ENCODE results near the gene PROS1.
"Not testable (repeated sequence)": the region's sequence is repeated elsewhere in the genome, so short reads cannot be mapped to it uniquely, and the experiment has no call there.

PROS1 gene

DNA sequence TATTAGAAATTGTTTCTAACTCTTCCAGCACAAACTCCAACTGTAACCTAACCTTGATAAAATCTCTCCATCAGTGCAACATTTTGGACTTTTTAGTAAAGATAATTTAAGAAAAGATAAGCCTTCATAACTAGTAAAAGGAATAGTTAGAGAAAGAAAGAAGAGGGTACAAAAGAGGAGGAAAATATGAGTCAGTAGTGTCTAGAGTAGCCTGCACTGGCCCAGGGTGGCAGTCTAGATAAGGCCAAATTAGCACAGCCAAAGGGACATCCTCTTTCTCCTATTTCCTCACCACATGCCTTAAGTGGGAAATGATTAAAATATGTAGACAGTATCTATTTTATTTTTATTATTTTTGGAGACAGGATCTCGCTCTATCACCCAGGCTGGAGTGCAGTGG lies 3.7 kb downstream of the PROS1 start:
- no peak overlapping the region for H3K9ac ChIP-seq (ENCODE audit: low read depth, low read length)
- no peaks in the 10 kb centered on the region for H4K20me1 ChIP-seq (ENCODE audit: insufficient read depth, low read length)
- DNase-seq (no peak), ATAC-seq (ENCODE audit: insufficient read depth, low read depth) (no peak)
- H3K79me2 ChIP-seq (ENCODE audit: insufficient read depth, low read length), result no peaks in the 10 kb centered on the region
- no peak overlapping the region for H3K27ac ChIP-seq (ENCODE audit: low read length)
- no peak overlapping the region for H2AFZ ChIP-seq (ENCODE audit: low read depth, low read length)
- H3K36me3 ChIP-seq (ENCODE audit: insufficient read depth, low read length), result no peaks in the 10 kb centered on the region
- no peak overlapping the region for H3K4me3 ChIP-seq (ENCODE audit: low read depth in 1 of 2, low read length in 2 of 2)
- H3K9me3 ChIP-seq (ENCODE audit: insufficient read depth, low read length, severe bottlenecking), result no peaks in the 10 kb centered on the region
- no peaks in the 10 kb centered on the region for H3K27me3 ChIP-seq (ENCODE audit: insufficient read depth, low read length, poor library complexity)
- TF ChIP-seq CTCF (IDR thresholded peaks at IDR 0.05; ENCODE audit: borderline replicate concordance, extremely low read depth, low read length, poor library complexity, severe bottlenecking) (no peak), EZH2 (IDR thresholded peaks at IDR 0.05; ENCODE audit: borderline replicate concordance, low read depth, low read length, severe bottlenecking) (no peak)
- H3K4me1 ChIP-seq (ENCODE audit: insufficient read depth, low read length), result peaks cover 20% of the 10 kb centered on the region
- no peak overlapping the region for H3K4me2 ChIP-seq (ENCODE audit: insufficient read depth, low read length)

DNA sequence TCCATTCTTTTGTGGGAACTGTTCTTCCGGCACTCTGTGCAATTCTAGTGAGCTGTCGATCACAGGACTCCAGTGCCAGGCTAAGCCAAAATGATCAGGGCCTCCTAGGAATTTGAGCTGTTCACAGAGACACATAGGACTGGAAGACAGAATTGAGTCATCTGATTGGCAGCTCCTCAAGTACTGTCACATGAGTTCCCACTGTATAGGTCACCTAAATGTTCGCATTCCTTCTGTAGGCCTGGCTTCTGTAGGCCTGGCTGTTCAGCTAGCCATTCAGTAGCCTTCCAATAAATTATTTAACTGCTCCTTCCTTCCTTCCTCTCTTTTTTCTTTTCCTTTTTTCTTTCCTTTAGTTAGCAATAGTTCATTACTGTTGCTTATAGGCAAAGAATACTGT lies 4.3 kb downstream of the PROS1 start:
- no peak overlapping the region for H3K4me2 ChIP-seq (ENCODE audit: insufficient read depth, low read length)
- no peak overlapping the region for H2AFZ ChIP-seq (ENCODE audit: low read depth, low read length)
- no peak overlapping the region for H3K4me3 ChIP-seq (ENCODE audit: low read depth in 1 of 2, low read length in 2 of 2)

DNA sequence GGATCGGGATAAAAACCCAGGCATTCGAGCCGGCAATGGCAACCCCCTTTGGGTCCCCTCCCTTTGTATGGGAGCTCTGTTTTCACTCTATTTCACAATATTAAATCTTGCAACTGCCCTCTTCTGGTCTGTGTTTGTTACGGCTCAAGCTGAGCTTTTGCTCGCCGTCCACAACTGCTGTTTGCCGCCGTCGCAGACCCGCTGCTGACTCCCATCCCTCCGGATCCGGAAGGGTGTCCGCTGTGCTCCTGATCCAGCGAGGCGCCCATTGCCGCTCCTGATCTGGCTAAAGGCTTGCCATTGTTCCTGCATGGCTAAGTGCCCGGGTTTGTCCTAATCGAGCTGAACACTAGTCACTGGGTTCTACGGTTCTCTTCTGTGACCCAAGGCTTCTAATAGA lies 8.6 kb downstream of the PROS1 start:
- H3K4me1 ChIP-seq (ENCODE audit: insufficient read depth, low read length); H3K27me3 ChIP-seq (ENCODE audit: insufficient read depth, low read length, poor library complexity); H3K79me2 ChIP-seq (ENCODE audit: insufficient read depth, low read length); H3K4me2 ChIP-seq (ENCODE audit: insufficient read depth, low read length); H3K4me3 ChIP-seq (ENCODE audit: low read depth in 1 of 2, low read length in 2 of 2); H2AFZ ChIP-seq (ENCODE audit: low read depth, low read length); H3K9me3 ChIP-seq (ENCODE audit: insufficient read depth, low read length, severe bottlenecking); ATAC-seq (ENCODE audit: insufficient read depth, low read depth); H3K36me3 ChIP-seq (ENCODE audit: insufficient read depth, low read length); H3K27ac ChIP-seq (ENCODE audit: low read length); DNase-seq; H4K20me1 ChIP-seq (ENCODE audit: insufficient read depth, low read length); H3K9ac ChIP-seq (ENCODE audit: low read depth, low read length): not testable (repeated sequence)

More for the DNA sequence above, 4.3 kb downstream of the PROS1 start:
- no peaks in the 10 kb centered on the region for H3K27me3 ChIP-seq (ENCODE audit: insufficient read depth, low read length, poor library complexity)
- H3K4me1 ChIP-seq (ENCODE audit: insufficient read depth, low read length), result peaks cover 19% of the 10 kb centered on the region
- no peaks in the 10 kb centered on the region for H3K9me3 ChIP-seq (ENCODE audit: insufficient read depth, low read length, severe bottlenecking)
- no peak overlapping the region for H3K9ac ChIP-seq (ENCODE audit: low read depth, low read length)
- no peaks in the 10 kb centered on the region for H3K36me3 ChIP-seq (ENCODE audit: insufficient read depth, low read length)
- no peaks in the 10 kb centered on the region for H3K79me2 ChIP-seq (ENCODE audit: insufficient read depth, low read length)
- ATAC-seq (ENCODE audit: insufficient read depth, low read depth) (no peak), DNase-seq (no peak)
- no peaks in the 10 kb centered on the region for H4K20me1 ChIP-seq (ENCODE audit: insufficient read depth, low read length)
- TF ChIP-seq CTCF (IDR thresholded peaks at IDR 0.05; ENCODE audit: borderline replicate concordance, extremely low read depth, low read length, poor library complexity, severe bottlenecking) (no peak), EZH2 (IDR thresholded peaks at IDR 0.05; ENCODE audit: borderline replicate concordance, low read depth, low read length, severe bottlenecking) (no peak)
- H3K27ac ChIP-seq (ENCODE audit: low read length), result no peak overlapping the region

- Histone ChIP-seq H3K4me2 (ENCODE audit: insufficient read depth, low read length) (no peak overlapping the region), H3K36me3 (ENCODE audit: insufficient read depth, low read length) (no peaks in the 10 kb centered on the region), H3K79me2 (ENCODE audit: insufficient read depth, low read length) (no peaks in the 10 kb centered on the region), H3K9ac (ENCODE audit: low read depth, low read length) (no peak overlapping the region), H3K27ac (ENCODE audit: low read length) (no peak overlapping the region), H3K27me3 (ENCODE audit: insufficient read depth, low read length, poor library complexity) (no peaks in the 10 kb centered on the region), H3K4me1 (ENCODE audit: insufficient read depth, low read length) (no peaks in the 10 kb centered on the region), H2AFZ (ENCODE audit: low read depth, low read length) (no peak overlapping the region), H4K20me1 (ENCODE audit: insufficient read depth, low read length) (no peaks in the 10 kb centered on the region), H3K9me3 (ENCODE audit: insufficient read depth, low read length, severe bottlenecking) (no peaks in the 10 kb centered on the region), H3K4me3 (ENCODE audit: low read depth in 1 of 2, low read length in 2 of 2) (no peak overlapping the region)
- no peak for DNase-seq
- TF ChIP-seq CTCF (IDR thresholded peaks at IDR 0.05; ENCODE audit: borderline replicate concordance, extremely low read depth, low read length, poor library complexity, severe bottlenecking) (no peak), EZH2 (IDR thresholded peaks at IDR 0.05; ENCODE audit: borderline replicate concordance, low read depth, low read length, severe bottlenecking) (no peak)
- ATAC-seq (ENCODE audit: insufficient read depth, low read depth), result no peak
Observed at GRCh38 chr3:93962798-93963197, 10.9 kb downstream of the PROS1 start.

Measured in DND-41 (cell line).